ENCODE data around the gene ADGRG1.

Gene ADGRG1

DNA sequence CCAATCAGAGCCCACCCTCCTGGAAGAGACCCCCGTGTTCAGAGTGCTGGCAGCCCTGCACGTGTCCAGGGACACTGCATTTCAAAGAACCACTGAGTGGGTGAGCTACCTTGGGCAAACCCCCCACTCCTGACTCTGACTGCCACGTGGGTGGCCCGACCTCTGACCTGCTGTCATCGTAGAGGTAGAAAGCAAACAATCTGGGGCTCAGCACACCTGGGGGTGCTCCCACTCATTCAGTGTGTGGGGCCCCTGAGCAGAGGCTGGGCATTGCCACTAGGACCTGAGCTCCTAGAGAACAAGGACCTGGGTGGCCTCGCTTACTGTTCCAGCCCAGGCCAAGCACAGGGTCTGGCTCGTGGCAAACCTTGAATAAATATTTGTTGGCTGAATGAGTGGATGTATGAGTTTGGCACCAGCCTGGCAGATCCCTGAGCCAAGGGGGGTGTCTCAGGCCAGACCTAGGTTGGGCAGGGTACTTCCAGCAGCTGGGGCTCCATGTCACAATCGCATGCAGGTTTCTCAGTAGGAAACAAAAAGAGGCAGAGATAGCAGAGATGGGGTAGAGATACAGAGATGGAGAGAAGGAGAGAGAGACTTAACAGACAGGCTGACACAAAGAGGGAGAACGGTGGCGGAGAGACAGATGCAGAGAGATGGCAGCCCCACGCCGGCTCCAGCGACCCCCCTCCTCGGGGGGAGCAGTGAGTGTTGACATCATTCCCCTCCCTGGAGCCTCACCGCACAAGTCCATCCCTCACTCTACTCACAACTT is 60.7 kb downstream of the ADGRG1 start:
- no peak overlapping the region for H3K27ac ChIP-seq
- TF ChIP-seq, protein P1, sequence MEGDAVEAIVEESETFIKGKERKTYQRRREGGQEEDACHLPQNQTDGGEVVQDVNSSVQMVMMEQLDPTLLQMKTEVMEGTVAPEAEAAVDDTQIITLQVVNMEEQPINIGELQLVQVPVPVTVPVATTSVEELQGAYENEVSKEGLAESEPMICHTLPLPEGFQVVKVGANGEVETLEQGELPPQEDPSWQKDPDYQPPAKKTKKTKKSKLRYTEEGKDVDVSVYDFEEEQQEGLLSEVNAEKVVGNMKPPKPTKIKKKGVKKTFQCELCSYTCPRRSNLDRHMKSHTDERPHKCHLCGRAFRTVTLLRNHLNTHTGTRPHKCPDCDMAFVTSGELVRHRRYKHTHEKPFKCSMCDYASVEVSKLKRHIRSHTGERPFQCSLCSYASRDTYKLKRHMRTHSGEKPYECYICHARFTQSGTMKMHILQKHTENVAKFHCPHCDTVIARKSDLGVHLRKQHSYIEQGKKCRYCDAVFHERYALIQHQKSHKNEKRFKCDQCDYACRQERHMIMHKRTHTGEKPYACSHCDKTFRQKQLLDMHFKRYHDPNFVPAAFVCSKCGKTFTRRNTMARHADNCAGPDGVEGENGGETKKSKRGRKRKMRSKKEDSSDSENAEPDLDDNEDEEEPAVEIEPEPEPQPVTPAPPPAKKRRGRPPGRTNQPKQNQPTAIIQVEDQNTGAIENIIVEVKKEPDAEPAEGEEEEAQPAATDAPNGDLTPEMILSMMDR (IDR thresholded peaks at IDR 0.05) = no peak
- no peak for TF ChIP-seq ZFX (IDR thresholded peaks at IDR 0.05; ENCODE audit: borderline replicate concordance)

DNA sequence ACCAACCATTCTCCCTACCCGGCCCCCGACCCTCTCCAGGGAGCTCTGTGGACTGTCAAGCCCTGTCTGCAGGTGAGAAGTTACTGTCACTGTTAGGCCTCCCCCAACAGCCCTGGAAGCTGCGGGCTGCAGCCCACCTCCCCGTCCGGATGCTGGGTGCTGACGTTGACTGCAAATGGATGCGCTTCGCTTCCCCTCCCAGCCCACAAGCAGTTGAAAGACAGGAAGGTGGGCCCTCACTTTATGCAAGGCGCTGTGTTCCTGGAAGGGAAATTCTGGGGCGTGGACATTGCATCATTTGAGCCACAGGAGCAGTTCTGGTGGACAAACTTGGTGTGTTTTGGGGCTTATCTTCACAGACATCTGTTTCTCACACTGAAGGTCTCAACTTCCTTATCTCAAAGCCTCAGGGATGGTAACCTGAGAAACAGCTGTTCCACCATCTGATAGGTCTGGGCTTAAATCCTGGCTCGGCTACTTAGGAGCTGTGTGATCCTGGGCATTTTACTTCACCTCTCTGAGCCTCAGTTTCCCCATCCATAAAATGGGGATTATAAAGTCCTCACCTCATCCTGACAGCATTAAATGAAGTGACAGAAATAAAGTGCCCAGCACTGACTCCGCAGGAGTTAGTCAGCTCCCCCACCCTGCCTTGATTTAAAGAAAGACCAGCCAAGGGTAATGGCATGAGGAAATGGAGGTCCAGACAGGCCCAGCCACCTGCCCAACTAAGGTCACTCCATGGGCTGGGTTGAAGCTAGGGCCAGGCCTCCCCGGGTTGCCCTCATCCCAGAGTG is 61.5 kb downstream of the ADGRG1 start:
- no peak overlapping the region for H3K27ac ChIP-seq
- TF ChIP-seq, protein P1 (IDR thresholded peaks at IDR 0.05) = no peak
- TF ChIP-seq ZFX (IDR thresholded peaks at IDR 0.05; ENCODE audit: borderline replicate concordance) = no peak

DNA sequence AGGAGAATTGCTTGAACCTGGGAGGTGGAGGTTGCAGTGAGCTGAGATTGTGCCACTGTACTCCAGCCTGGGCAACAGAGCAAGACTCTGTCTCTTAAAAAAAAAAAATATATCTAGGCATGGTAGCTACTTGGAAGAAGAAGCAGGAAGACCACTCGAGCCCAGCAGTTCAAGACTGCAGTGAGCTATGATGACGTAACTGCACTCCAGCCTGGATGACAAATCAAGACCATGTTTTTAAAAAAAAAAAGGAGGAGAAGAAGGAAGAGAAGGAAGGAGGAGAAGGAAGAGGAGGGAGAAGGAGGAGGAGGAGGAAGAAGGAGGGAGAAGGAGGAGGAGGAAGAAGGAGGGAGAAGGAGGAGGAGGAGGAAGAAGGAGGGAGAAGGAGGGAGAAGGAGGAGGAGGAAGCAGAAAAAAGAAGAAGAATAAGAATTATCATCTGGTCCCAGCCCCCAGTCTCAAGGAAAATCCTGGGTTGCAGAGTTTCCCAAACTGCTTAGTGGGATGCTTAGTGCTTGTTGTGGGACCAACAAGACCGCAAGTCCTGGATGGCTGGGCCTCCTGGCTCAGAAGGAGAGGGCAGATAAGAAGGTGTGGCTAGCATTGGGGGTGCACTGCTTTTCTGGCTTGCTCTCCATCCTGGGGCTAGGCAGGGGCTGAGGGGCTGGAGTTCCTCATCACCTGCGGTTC is 62.5 kb downstream of the ADGRG1 start:
- no peak overlapping the region for H3K27ac ChIP-seq
- TF ChIP-seq, protein P1 (IDR thresholded peaks at IDR 0.05) = no peak
- no peak for TF ChIP-seq ZFX (IDR thresholded peaks at IDR 0.05; ENCODE audit: borderline replicate concordance)

DNA sequence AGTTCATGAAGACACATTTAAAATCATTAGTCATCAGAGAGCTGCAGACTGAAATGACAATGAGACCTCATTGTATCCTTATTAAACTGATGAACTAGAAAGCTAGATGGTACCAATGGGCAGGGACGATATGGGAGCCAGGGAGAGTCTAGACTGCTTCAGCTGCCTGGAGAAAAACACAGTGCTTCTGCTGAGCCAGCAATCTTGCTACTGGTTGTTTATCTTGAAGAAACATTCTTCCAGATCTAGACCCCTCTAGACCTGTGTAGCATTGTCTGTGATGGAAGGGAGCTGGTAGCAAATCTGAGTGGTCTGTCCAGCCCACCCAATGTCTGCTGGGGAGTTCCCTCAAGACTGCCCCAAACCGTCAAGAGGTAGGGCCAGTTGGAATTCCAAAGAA is 64.2 kb downstream of the ADGRG1 start:
- H3K27ac ChIP-seq = no peak overlapping the region
- TF ChIP-seq ZFX (IDR thresholded peaks at IDR 0.05; ENCODE audit: borderline replicate concordance) = no peak
- TF ChIP-seq, protein P1 (IDR thresholded peaks at IDR 0.05) = no peak

DNA sequence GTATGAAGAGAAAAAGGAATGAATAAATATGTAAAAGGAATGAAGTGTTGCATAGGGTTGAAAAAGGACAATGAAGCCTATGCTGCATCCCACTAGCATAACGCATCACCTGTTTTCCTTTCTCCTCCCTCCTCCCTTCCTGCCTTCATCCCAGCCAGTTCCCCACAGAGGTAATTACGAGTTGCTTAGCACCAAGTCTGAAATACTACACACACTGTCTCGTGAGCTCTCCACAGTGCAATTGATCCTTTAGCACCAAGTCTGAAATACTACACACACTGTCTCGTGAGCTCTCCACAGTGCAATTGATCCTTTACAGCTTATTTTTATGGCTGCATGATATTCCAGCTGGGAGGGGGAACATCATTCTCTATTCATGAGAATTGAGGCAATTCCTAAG is 65.1 kb downstream of the ADGRG1 start:
- TF ChIP-seq ZFX (IDR thresholded peaks at IDR 0.05; ENCODE audit: borderline replicate concordance) = no peak
- TF ChIP-seq, protein P1 (IDR thresholded peaks at IDR 0.05) = no peak
- H3K27ac ChIP-seq = no peak overlapping the region

DNA sequence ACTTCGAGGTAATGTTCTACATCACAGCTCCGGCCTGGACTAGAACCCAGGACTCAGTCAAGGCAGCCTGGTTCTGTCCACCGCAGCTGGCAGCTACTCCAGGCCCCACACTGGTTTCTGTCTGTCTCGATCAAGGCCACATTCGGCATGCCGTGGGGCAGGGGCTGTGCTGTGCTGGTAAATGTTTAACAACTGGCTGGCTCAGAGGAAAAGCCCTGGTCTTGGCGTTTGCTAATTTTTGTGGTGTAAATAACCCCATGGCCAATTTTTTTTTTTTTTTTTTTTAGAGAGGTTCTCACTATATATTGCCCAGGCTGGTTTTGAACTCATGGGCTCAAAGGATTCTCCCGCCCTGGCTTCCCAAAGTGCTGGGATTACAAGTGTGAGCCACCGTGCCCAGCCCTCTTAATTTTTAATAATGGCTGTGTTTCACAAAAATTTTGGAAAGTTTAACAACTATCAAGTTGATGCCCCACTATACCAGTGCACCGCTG is 65.8 kb downstream of the ADGRG1 start:
- no peak overlapping the region for H3K27ac ChIP-seq
- TF ChIP-seq, protein P1 (IDR thresholded peaks at IDR 0.05) = no peak
- no peak for TF ChIP-seq ZFX (IDR thresholded peaks at IDR 0.05; ENCODE audit: borderline replicate concordance)
